ENCODE results near the gene STAT6.

STAT6 gene

GRCh38 chr12:57086493-57087009, 24.6 kb downstream of the STAT6 start:
- H3K9me3 ChIP-seq (ENCODE audit: control insufficient read depth, insufficient read depth, low read depth, low read length): no peaks in the 10 kb centered on the region
- peaks cover 12% of the 10 kb centered on the region for H3K4me1 ChIP-seq (ENCODE audit: control insufficient read depth, insufficient read depth, low read length)
- CTCF ChIA-PET: interaction anchor here (1.6 kb wide), 1 partner anchor 25 kb away, joined by 5 read pairs; the partner anchor contains the start of gene STAT6
- H3K4me3 ChIP-seq (ENCODE audit: low read depth, low read length): peak overlapping the region; percentile 55
- H3K36me3 ChIP-seq (ENCODE audit: control insufficient read depth in 2 of 2, insufficient read depth in 1 of 2, low read length in 2 of 2): peaks cover 0 to 10% of the 10 kb centered on the region in 2 experiments; a peak in 1 of 3 replicates
- peak overlapping the region; percentile 86 for H3K27ac ChIP-seq (ENCODE audit: extremely low read depth, low read depth, low read length)
- POLR2A ChIA-PET: interaction anchor here (0.6 to 4.5 kb wide), 5 partner anchors 8 to 163 kb away, joined by 3 to 53 read pairs (median 6); partner anchors contain the start of genes LRP1 and NEMP1
- TF ChIP-seq RBAK (tag by site-specific recombination; IDR thresholded peaks at IDR 0.05) (no peak), PRDM4 (tag by site-specific recombination; IDR thresholded peaks at IDR 0.05) (no peak), KLF9 (tag by site-specific recombination; IDR thresholded peaks at IDR 0.05; ENCODE audit: low read depth) (0 out of 2 replicates have a peak, but pooled peaks have one; percentile 11), ZNF433 (tag by site-specific recombination; IDR thresholded peaks at IDR 0.05; ENCODE audit: low read depth) (no peak), ZNF830 (tag by site-specific recombination; IDR thresholded peaks at IDR 0.05; ENCODE audit: low read depth) (no peak), ZNF148 (tag by site-specific recombination; IDR thresholded peaks at IDR 0.05; ENCODE audit: borderline replicate concordance) (no peak), ZNF692 (tag by site-specific recombination; IDR thresholded peaks at IDR 0.05) (0 out of 2 replicates have a peak, but pooled peaks have one; percentile 48), ZBTB17 (tag by site-specific recombination; IDR thresholded peaks at IDR 0.05) (peak; percentile 24; the same call in 1 of the 2 replicates), ZXDB (tag by site-specific recombination; IDR thresholded peaks at IDR 0.05) (peak; percentile 47), PRDM2 (tag by site-specific recombination; IDR thresholded peaks at IDR 0.05; ENCODE audit: borderline replicate concordance) (no peak), ZNF629 (tag by site-specific recombination; IDR thresholded peaks at IDR 0.05) (no peak), GFI1B (tag by site-specific recombination; IDR thresholded peaks at IDR 0.05) (no peak), ZNF449 (tag by site-specific recombination; IDR thresholded peaks at IDR 0.05) (no peak), ZSCAN5A (tag by site-specific recombination; IDR thresholded peaks at IDR 0.05) (no peak), BCL6B (tag by site-specific recombination; IDR thresholded peaks at IDR 0.05) (no peak), ZNF391 (tag by site-specific recombination; IDR thresholded peaks at IDR 0.05; ENCODE audit: borderline replicate concordance, low read depth) (peak; percentile 18; the same call in 1 of the 2 replicates), ZNF266 (tag by site-specific recombination; IDR thresholded peaks at IDR 0.05; ENCODE audit: low read depth) (no peak), ZNF121 (tag by site-specific recombination; IDR thresholded peaks at IDR 0.05) (no peak), ZBTB48 (tag by site-specific recombination; IDR thresholded peaks at IDR 0.05) (peak; percentile 11; the same call in 1 of the 2 replicates), ZNF221 (tag by site-specific recombination; IDR thresholded peaks at IDR 0.05; ENCODE audit: borderline replicate concordance) (no peak)
